ENCODE data around the gene OSTC. TPM values are rescaled to one million over a fixed set of nuclear protein-coding genes. Genes with fewer than 3 reads are reported as not detected.

OSTC gene
- total and polyA plus RNA-seq, 2 of the 13 experiments (the other 11 are each of a cell fraction or from before 2014, with no cell fraction given), result 208 to 380 TPM

GRCh38 chr4:108693819-108694218, 43.4 kb downstream of the OSTC start:
- ATAC-seq (no peak), DNase-seq (ENCODE audit: low spot score) (no peak), FAIRE-seq (no peak)
- CTCF ChIA-PET (ENCODE audit: low intra/inter-chr PET ratio, low total read pairs), result no interaction called here
- Histone ChIP-seq H3K79me2 (ENCODE audit: insufficient read depth, low read length) (no peaks in the 10 kb centered on the region), H3K36me3 (replicated peaks in 1 of 2; ENCODE audit: control insufficient read depth in 1 of 2, insufficient read depth in 2 of 2, low read length in 2 of 2) (no peaks in the 10 kb centered on the region), H2AFZ (ENCODE audit: low read length) (no peak overlapping the region), H3K4me2 (ENCODE audit: low read depth, low read length) (no peak overlapping the region), H3K9me3 (ENCODE audit: low read length) (no peaks in the 10 kb centered on the region), H3K27me3 (ENCODE audit: control insufficient read depth in 1 of 2, insufficient read depth in 2 of 2, low read length in 2 of 2) (no peaks in the 10 kb centered on the region), H3K9ac (ENCODE audit: insufficient read depth, low read depth, low read length) (no peak overlapping the region), H4K20me1 (ENCODE audit: insufficient read depth, low read length) (no peaks in the 10 kb centered on the region), H3K4me3 (replicated peaks in 1 of 3; ENCODE audit: insufficient read depth in 1 of 3, low read depth in 2 of 3, low read length in 3 of 3) (no peak overlapping the region), H3K4me1 (ENCODE audit: insufficient read depth, low read length) (0 out of 2 replicates have a peak, but pooled peaks cover 5% of the 10 kb centered on the region), H3K27ac (ENCODE audit: extremely low read length, insufficient read depth, low read length) (no peak overlapping the region)
- POLR2A ChIA-PET, result no interaction called here
- in situ Hi-C loops (cut with HindIII; ENCODE audit: extremely low pct_ligation_motif_present, low pct_unique_long_range_greater_than_20kb) (loop anchor here (25.0 kb wide), 1 partner anchor 718 kb away; no protein-coding TSS in a partner anchor), intact Hi-C loops (cut with micrococcal nuclease; ENCODE audit: unreplicated experiment) (no loop called here)
- TF ChIP-seq, protein P1, sequence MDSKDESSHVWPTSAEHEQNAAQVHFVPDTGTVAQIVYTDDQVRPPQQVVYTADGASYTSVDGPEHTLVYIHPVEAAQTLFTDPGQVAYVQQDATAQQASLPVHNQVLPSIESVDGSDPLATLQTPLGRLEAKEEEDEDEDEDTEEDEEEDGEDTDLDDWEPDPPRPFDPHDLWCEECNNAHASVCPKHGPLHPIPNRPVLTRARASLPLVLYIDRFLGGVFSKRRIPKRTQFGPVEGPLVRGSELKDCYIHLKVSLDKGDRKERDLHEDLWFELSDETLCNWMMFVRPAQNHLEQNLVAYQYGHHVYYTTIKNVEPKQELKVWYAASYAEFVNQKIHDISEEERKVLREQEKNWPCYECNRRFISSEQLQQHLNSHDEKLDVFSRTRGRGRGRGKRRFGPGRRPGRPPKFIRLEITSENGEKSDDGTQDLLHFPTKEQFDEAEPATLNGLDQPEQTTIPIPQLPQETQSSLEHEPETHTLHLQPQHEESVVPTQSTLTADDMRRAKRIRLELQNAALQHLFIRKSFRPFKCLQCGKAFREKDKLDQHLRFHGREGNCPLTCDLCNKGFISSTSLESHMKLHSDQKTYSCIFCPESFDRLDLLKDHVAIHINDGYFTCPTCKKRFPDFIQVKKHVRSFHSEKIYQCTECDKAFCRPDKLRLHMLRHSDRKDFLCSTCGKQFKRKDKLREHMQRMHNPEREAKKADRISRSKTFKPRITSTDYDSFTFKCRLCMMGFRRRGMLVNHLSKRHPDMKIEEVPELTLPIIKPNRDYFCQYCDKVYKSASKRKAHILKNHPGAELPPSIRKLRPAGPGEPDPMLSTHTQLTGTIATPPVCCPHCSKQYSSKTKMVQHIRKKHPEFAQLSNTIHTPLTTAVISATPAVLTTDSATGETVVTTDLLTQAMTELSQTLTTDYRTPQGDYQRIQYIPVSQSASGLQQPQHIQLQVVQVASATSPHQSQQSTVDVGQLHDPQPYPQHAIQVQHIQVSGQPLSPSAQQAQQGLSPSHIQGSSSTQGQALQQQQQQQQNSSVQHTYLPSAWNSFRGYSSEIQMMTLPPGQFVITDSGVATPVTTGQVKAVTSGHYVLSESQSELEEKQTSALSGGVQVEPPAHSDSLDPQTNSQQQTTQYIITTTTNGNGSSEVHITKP (CRISPR knock-in tag; IDR thresholded peaks at IDR 0.05; ENCODE audit: low read depth), result no peak
- TF ChIP-seq ZMAT3 (CRISPR knock-in tag; conservative IDR thresholded peaks at IDR 0.05) (no peak), LRRFIP1 (CRISPR knock-in tag; conservative IDR thresholded peaks at IDR 0.05) (no peak), PBX3 (CRISPR knock-in tag; IDR thresholded peaks at IDR 0.05; ENCODE audit: borderline replicate concordance) (no peak), TARDBP (CRISPR knock-in tag; IDR thresholded peaks at IDR 0.05) (no peak), ZNF546 (CRISPR knock-in tag; conservative IDR thresholded peaks at IDR 0.05) (no peak), ARNTL (CRISPR knock-in tag; IDR thresholded peaks at IDR 0.05) (no peak), ZNF513 (CRISPR knock-in tag; conservative IDR thresholded peaks at IDR 0.05) (no peak), NCOA2 (CRISPR knock-in tag; IDR thresholded peaks at IDR 0.05) (no peak)
- TF ChIP-seq, protein P2, sequence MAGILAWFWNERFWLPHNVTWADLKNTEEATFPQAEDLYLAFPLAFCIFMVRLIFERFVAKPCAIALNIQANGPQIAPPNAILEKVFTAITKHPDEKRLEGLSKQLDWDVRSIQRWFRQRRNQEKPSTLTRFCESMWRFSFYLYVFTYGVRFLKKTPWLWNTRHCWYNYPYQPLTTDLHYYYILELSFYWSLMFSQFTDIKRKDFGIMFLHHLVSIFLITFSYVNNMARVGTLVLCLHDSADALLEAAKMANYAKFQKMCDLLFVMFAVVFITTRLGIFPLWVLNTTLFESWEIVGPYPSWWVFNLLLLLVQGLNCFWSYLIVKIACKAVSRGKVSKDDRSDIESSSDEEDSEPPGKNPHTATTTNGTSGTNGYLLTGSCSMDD (CRISPR knock-in tag; IDR thresholded peaks at IDR 0.05), result no peak
- BruUV-seq (replicated peaks), result no TSS peak
- 27% methylated on average over 3 of the region's 3 CpGs for WGBS (ENCODE audit: low lambda C conversion rate)

Data from HepG2 (cell line).